Measurements from ENCODE around the gene PRB2.
"Not testable (repeated sequence)": the region's sequence is repeated elsewhere in the genome, so short reads cannot be mapped to it uniquely, and the experiment has no call there.

PRB2 gene

GRCh38 chr12:11395467-11395866 lies at the start of gene PRB2:
PRB2 (minus strand) TSS chr12:11395567; CDS start chr12:11395529, 38 bp downstream.
- DNase-seq = not testable (repeated sequence)

- no peak for DNase-seq
Observed at GRCh38 chr12:11437966-11438365, 42.6 kb upstream of the PRB2 start.

GRCh38 chr12:11433664-11434063 lies 38.3 kb upstream of the PRB2 start:
- DNase-seq = no peak

GRCh38 chr12:11431486-11431885 lies 36.1 kb upstream of the PRB2 start:
- no peak for DNase-seq

GRCh38 chr12:11427341-11427740 lies 32.0 kb upstream of the PRB2 start:
- DNase-seq = no peak

- peak; percentile 7 to 57 (median 38) for DNase-seq
Observed at GRCh38 chr12:11412731-11413130, 17.4 kb upstream of the PRB2 start.

GRCh38 chr12:11408096-11408495 lies 12.7 kb upstream of the PRB2 start:
- no peak for DNase-seq

- peak; percentile 47 to 72 (median 60) for DNase-seq
Observed at GRCh38 chr12:11397366-11397765, 2.0 kb upstream of the PRB2 start.

- peak; percentile 23 to 73 (median 71) for DNase-seq
Observed at GRCh38 chr12:11391456-11391855, 3.9 kb downstream of the PRB2 start.

GRCh38 chr12:11377420-11377819 lies 17.9 kb downstream of the PRB2 start:
- DNase-seq = not testable (repeated sequence)

GRCh38 chr12:11361151-11361550 lies 34.2 kb downstream of the PRB2 start:
- DNase-seq = no peak

GRCh38 chr12:11360205-11360883 lies 35.0 kb downstream of the PRB2 start:
- not testable (repeated sequence) for DNase-seq

GRCh38 chr12:11351736-11352135 lies 43.6 kb downstream of the PRB2 start:
- DNase-seq = peak in 1 of 3 donors; percentile 29

GRCh38 chr12:11348439-11348838 lies 46.9 kb downstream of the PRB2 start:
- DNase-seq = no peak

GRCh38 chr12:11347810-11348209 lies 47.6 kb downstream of the PRB2 start:
- DNase-seq = no peak

GRCh38 chr12:11344500-11344899 lies 50.9 kb downstream of the PRB2 start:
- no peak for DNase-seq

Measured in suppressor macrophage treated with lipopolysaccharide for 1 hour (primary cell).